H1 (cell line): ENCODE results near the gene ATAD3A. TPM values are rescaled to one million over a fixed set of nuclear protein-coding genes. Genes with fewer than 3 reads are reported as not detected.

ENCODE experiments used
- CTCF ChIA-PET: fragments of 300-600 bp; sonication (Branson Sonifier 250); formaldehyde crosslinking; loops from one replicate; lab custom pipeline; 2021; ENCODE audit not compliant: partially characterized antibody; lab: Charles Lee
- POLR2A ChIA-PET: fragments of 300-600 bp; sonication (Branson Sonifier 250); formaldehyde crosslinking; loops from one replicate; lab custom pipeline; 2021; ENCODE audit warnings: inconsistent platforms; ENCODE audit not compliant: partially characterized antibody; lab: Charles Lee
- DNase-seq, 2 experiments: peaks; one replicate each; pipeline versions ENCODE4 v3.0.0 to v3.0.0-alpha.2; 2010 to 2022; ENCODE audit warnings: low spot score in 2 of 2, low read depth in 1 of 2, mixed read lengths in 1 of 2
- FAIRE-seq: peaks from 2 replicates; lab custom pipeline; 2011; peaks lifted over from hg19 to GRCh38; lab: Jason Lieb, UNC
- H2AFZ ChIP-seq: 2 replicates; pipeline ENCODE4 v1.8.1; 2012; ENCODE audit warnings: low read length, inconsistent platforms
- H2AK5ac ChIP-seq: 2 replicates; pipeline ENCODE4 v1.6.1; 2013; ENCODE audit warnings: low read depth, low read length
- H2BK120ac ChIP-seq: replicated peaks from 2 replicates; pipeline ENCODE3; 2013; ENCODE audit warnings: low read depth, low read length, inconsistent platforms
- H2BK12ac ChIP-seq: 2 replicates; pipeline ENCODE4 v1.6.1; 2013; ENCODE audit warnings: low read depth, low read length
- H2BK15ac ChIP-seq: 2 replicates; pipeline ENCODE4 v1.6.1; 2013; ENCODE audit warnings: low read length
- H2BK20ac ChIP-seq: 2 replicates; pipeline ENCODE4 v1.6.1; 2013; ENCODE audit warnings: low read length
- H2BK5ac ChIP-seq: 2 replicates; pipeline ENCODE4 v1.6.1; 2013; ENCODE audit warnings: low read depth, low read length
- H3K14ac ChIP-seq: 2 replicates; pipeline ENCODE4 v1.6.1; 2013; ENCODE audit warnings: inconsistent platforms; ENCODE audit not compliant: insufficient read length
- H3K18ac ChIP-seq: 2 replicates; pipeline ENCODE4 v1.6.1; 2013; ENCODE audit warnings: low read length; ENCODE audit errors: extremely low read depth
- H3K23ac ChIP-seq: 2 replicates; pipeline ENCODE4 v1.6.1; 2013; ENCODE audit warnings: inconsistent platforms; ENCODE audit not compliant: insufficient read length
- H3K23me2 ChIP-seq: 2 replicates; pipeline ENCODE4 v1.6.1; 2013; ENCODE audit warnings: low read depth, low read length
- H3K27ac ChIP-seq: 2 replicates; pipeline ENCODE4 v1.6.1; 2011; ENCODE audit warnings: low read depth, low read length, inconsistent platforms
- H3K27me3 ChIP-seq, 4 experiments: replicated peaks in 1 of 4; 1 replicate in 1 of 4; 2 replicates in 3 of 4; pipeline versions ENCODE4 v1.6.1 to v1.8.1; 2011 to 2013; ENCODE audit warnings: low read length in 3 of 4, mild to moderate bottlenecking in 3 of 4, inconsistent platforms in 2 of 4, mixed read lengths in 2 of 4, moderate library complexity in 1 of 4; ENCODE audit not compliant: control insufficient read depth in 3 of 4, insufficient read depth in 3 of 4; ENCODE audit errors: extremely low read depth in 1 of 4
- H3K36me3 ChIP-seq, 4 experiments: 2 replicates each; pipeline versions ENCODE4 v1.6.1 to v1.8.1; 2011 to 2013; ENCODE audit warnings: mild to moderate bottlenecking in 4 of 4, low read length in 3 of 4, moderate library complexity in 2 of 4, control low read depth in 1 of 4, inconsistent platforms in 1 of 4; ENCODE audit not compliant: insufficient read depth in 4 of 4, control insufficient read depth in 2 of 4
- H3K4ac ChIP-seq: replicated peaks from 2 replicates; pipeline ENCODE3; 2013; ENCODE audit warnings: low read length, low read depth, mixed read lengths, inconsistent platforms; ENCODE audit not compliant: insufficient read length
- H3K4me1 ChIP-seq, 4 experiments: replicated peaks in 1 of 4; 1 replicate in 1 of 4; 2 replicates in 3 of 4; pipeline versions ENCODE4 v1.6.1 to v1.8.1; 2011 to 2013; ENCODE audit warnings: low read length in 3 of 4, inconsistent platforms in 2 of 4, mixed read lengths in 1 of 4; ENCODE audit not compliant: insufficient read depth in 4 of 4, control insufficient read depth in 3 of 4
- H3K4me2 ChIP-seq, 2 experiments: 2 replicates each; pipeline versions ENCODE4 v1.6.1 to v1.8.1; 2011 to 2013; ENCODE audit warnings: low read depth in 2 of 2, low read length in 2 of 2, control low read depth in 1 of 2, inconsistent platforms in 1 of 2, mild to moderate bottlenecking in 1 of 2; ENCODE audit not compliant: insufficient read depth in 1 of 2
- H3K4me3 ChIP-seq, 4 experiments: fragments of 200-600, 300-600 bp in 1 of 4; sonication (generic), shearing (Covaris generic), sonication (Bioruptor Twin) in 1 of 4; 2 replicates each; pipeline versions ENCODE4 v1.5.1 to v1.8.1; 2011 to 2016; ENCODE audit warnings: low read length in 4 of 4, low read depth in 3 of 4, control low read depth in 2 of 4, inconsistent platforms in 2 of 4, mild to moderate bottlenecking in 2 of 4, mixed read lengths in 1 of 4, moderate library complexity in 1 of 4; ENCODE audit not compliant: insufficient read depth in 2 of 4; ENCODE audit errors: extremely low read depth in 1 of 4
- H3K56ac ChIP-seq: replicated peaks from 2 replicates; pipeline ENCODE3; 2013; ENCODE audit warnings: low read depth, mild to moderate bottlenecking, mixed read lengths, low read length, inconsistent platforms; ENCODE audit not compliant: insufficient read length
- H3K79me1 ChIP-seq: 2 replicates; pipeline ENCODE4 v1.6.1; 2013; ENCODE audit warnings: low read depth, low read length, control low read depth
- H3K79me2 ChIP-seq, 2 experiments: 2 replicates each; pipeline versions ENCODE4 v1.6.1 to v1.8.1; 2012 to 2013; ENCODE audit warnings: low read length in 2 of 2, mild to moderate bottlenecking in 2 of 2, inconsistent platforms in 1 of 2; ENCODE audit not compliant: insufficient read depth in 2 of 2, control insufficient read depth in 1 of 2
- H3K9ac ChIP-seq, 4 experiments: replicated peaks in 1 of 4; 1 replicate in 1 of 4; 2 replicates in 3 of 4; pipeline versions ENCODE4 v1.6.1 to v1.8.1; 2011 to 2013; ENCODE audit warnings: low read depth in 3 of 4, low read length in 3 of 4, control low read depth in 2 of 4, mild to moderate bottlenecking in 2 of 4, moderate library complexity in 2 of 4, inconsistent platforms in 1 of 4; ENCODE audit errors: extremely low read depth in 1 of 4
- H3K9me3 ChIP-seq, 2 experiments: 2 replicates each; pipeline versions ENCODE4 v1.6.1 to v1.8.1; 2012 to 2013; ENCODE audit warnings: mild to moderate bottlenecking in 2 of 2, moderate library complexity in 2 of 2, control low read depth in 1 of 2, inconsistent platforms in 1 of 2, low read depth in 1 of 2, low read length in 1 of 2, mixed read lengths in 1 of 2; ENCODE audit not compliant: insufficient read depth in 2 of 2
- H4K20me1 ChIP-seq, 2 experiments: replicated peaks in 1 of 2; 2 replicates each; pipeline versions ENCODE3 to v1.8.1; 2011 to 2013; ENCODE audit warnings: inconsistent platforms in 2 of 2, low read length in 2 of 2, mild to moderate bottlenecking in 1 of 2; ENCODE audit not compliant: insufficient read depth in 2 of 2, control insufficient read depth in 1 of 2
- H4K5ac ChIP-seq: 2 replicates; pipeline ENCODE4 v1.6.1; 2013; ENCODE audit warnings: low read length, low read depth, mixed read lengths, inconsistent platforms; ENCODE audit not compliant: insufficient read length
- H4K8ac ChIP-seq: 2 replicates; pipeline ENCODE4 v1.8.0; 2013; ENCODE audit warnings: mild to moderate bottlenecking, moderate library complexity, low read length, inconsistent platforms; ENCODE audit not compliant: insufficient read depth; ENCODE audit errors: extremely low read depth
- H4K91ac ChIP-seq: replicated peaks from 2 replicates; pipeline ENCODE3; 2013; ENCODE audit warnings: low read length, mixed read lengths, inconsistent platforms; ENCODE audit not compliant: insufficient read length
- ASH2L ChIP-seq: fragments of 200-600, 300-600 bp; sonication (generic); IDR thresholded peaks from one replicate; pipeline ENCODE4 v1.7.1; 2017; ENCODE audit warnings: low read length
- CBX5 ChIP-seq: fragments of 300-800, 300-1000 bp; sonication (generic); IDR thresholded peaks from 2 replicates; pipeline ENCODE4 v1.7.1; 2016; ENCODE audit warnings: antibody characterized with exemption, low read length, low read depth
- EP300 ChIP-seq, 2 experiments: IDR thresholded peaks; 1 replicate in 1 of 2; 2 replicates in 1 of 2; pipeline ENCODE4 v1.6.1; 2011 to 2012; ENCODE audit warnings: low read depth in 2 of 2, low read length in 2 of 2, mild to moderate bottlenecking in 2 of 2, borderline replicate concordance in 1 of 2, inconsistent platforms in 1 of 2, moderate library complexity in 1 of 2
- RAD21 ChIP-seq, 2 experiments: IDR thresholded peaks in 1 of 2; conservative IDR thresholded peaks in 1 of 2; 2 replicates each; pipeline ENCODE4 v1.6.1; 2011; ENCODE audit warnings: low read depth in 2 of 2, low read length in 2 of 2, improper control_type of control experiment in 1 of 2, inconsistent platforms in 1 of 2, mild to moderate bottlenecking in 1 of 2, moderate library complexity in 1 of 2
- TAF7 ChIP-seq: optimal IDR thresholded peaks from 2 replicates; pipeline ENCODE3; 2011; ENCODE audit warnings: low read depth, mild to moderate bottlenecking, inconsistent platforms, low read length, moderate library complexity, borderline replicate concordance
- WGBS, 2 experiments: shearing (Covaris generic) in 1 of 2; methylation state at CpG; one replicate each; pipeline versions ENCODE4 v1.1.6 to v1.1.7; 2013 to 2015; ENCODE audit warnings: low lambda C conversion rate in 2 of 2, mixed read lengths in 2 of 2, inconsistent platforms in 1 of 2, low coverage in 1 of 2, missing lambda C conversion rate in 1 of 2; ENCODE audit not compliant: insufficient replicate concordance in 2 of 2, insufficient coverage in 1 of 2, insufficient read length in 1 of 2; ENCODE audit errors: extremely low coverage in 1 of 2, missing lambda C conversion rate in 1 of 2; 5-methylcytosine and 5-hydroxymethylcytosine counted together
- polyA plus RNA-seq, 7 experiments: library from polyadenylated mRNA; depleted of rRNA in 3 of 7; stranded (reverse) in 5 of 7; unstranded in 2 of 7; fragments of >200 nt in 5 of 7; fragments of 200-250 nt in 2 of 7; gene quantifications; 1 replicate in 5 of 7; 2 replicates in 1 of 7; 4 replicates in 1 of 7; pipeline versions ENCODE4 v1.2.1 to v1.2.3, GENCODE V29; 2011 to 2013; ENCODE audit warnings: missing spikeins in 2 of 7, mixed read lengths in 2 of 7
- total RNA-seq: library from RNA; stranded (reverse); fragmentation: NEBNext Ultra II Directional; extraction: Animal tissue kit (Norgen Biotek cat#: 25700); gene quantifications from 2 replicates; pipeline ENCODE4 v1.2.1, GENCODE V29; 2021

ATAD3A gene
- total and polyA plus RNA-seq, 2 of the 8 experiments (the other 6 are each of a cell fraction or from before 2014, with no cell fraction given) = 28.3 to 64.7 TPM

DNA sequence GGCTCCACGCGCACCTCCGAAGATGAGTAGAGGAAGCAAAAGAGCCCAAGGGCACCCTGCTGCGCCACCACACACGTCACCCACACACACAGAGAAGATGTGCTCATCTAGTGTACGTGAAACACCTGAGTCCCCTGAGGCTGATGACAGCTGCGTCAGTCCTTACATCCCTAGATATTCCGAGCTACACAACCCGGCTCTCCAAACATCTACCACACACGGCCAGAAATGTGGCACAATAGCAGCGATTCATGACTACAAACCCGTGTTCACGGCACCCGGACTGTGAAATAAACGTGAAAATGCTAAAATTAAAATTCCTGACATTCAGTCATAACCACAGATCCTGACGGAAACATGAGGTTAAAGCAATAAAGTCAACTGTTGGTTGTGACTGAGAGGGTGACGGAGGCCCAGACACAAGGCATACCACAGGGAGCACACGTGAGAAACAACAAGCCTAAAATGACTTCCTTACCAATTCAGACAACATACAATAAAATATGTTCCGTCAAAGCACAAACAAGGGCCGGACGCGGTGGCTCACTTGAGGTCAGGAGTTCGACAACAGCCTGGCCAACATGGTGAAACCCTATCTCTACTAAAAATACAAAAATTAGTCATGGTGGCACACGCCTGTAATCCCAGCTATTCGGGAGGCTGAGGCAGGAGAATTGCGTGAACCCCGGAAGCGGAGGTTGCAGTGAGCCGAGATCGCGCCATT is 55.4 kb downstream of the ATAD3A start:
- Histone ChIP-seq H4K8ac (no peak overlapping the region), H3K14ac (no peak overlapping the region), H3K27me3 (no peaks in the 10 kb centered on the region), H3K4ac (no peak overlapping the region), H3K4me1 (peaks cover 0 to 6% (median 2%) of the 10 kb centered on the region in 4 experiments; a peak in 2 of 7 replicates), H2BK5ac (peak overlapping the region; percentile 44; the same call in 1 of the 2 replicates), H3K27ac (peak overlapping the region; percentile 55; the same call in 1 of the 2 replicates), H4K20me1 (peaks cover 36 to 43% of the 10 kb centered on the region in 2 experiments), H3K79me1 (peaks cover 7% of the 10 kb centered on the region), H2BK120ac (no peak overlapping the region), H2AK5ac (no peak overlapping the region; the same call in 1 of the 2 replicates), H3K9me3 (no peaks in the 10 kb centered on the region), H3K36me3 (peaks cover 14 to 51% (median 25%) of the 10 kb centered on the region in 4 experiments), H2BK12ac (peak overlapping the region; percentile 19; the same call in 1 of the 2 replicates), H3K56ac (no peak overlapping the region), H2BK15ac (no peak overlapping the region), H3K23ac (no peak overlapping the region), H2BK20ac (no peak overlapping the region), H4K5ac (no peak overlapping the region), H3K79me2 (peaks cover 48 to 92% of the 10 kb centered on the region in 2 experiments), H2AFZ (no peak overlapping the region), H3K4me3 (no peak overlapping the region), H3K4me2 (peak overlapping the region in 1 of 2 experiments; percentile 29; a peak in 2 of 4 replicates), H3K18ac (peak overlapping the region; percentile 5; the same call in 1 of the 2 replicates), H3K23me2 (peaks cover 2% of the 10 kb centered on the region; the same call in 1 of the 2 replicates), H4K91ac (no peak overlapping the region), H3K9ac (no peak overlapping the region)
- no peak for FAIRE-seq
- 91% methylated on average over 31 of the region's 31 CpGs; no CpG with 5 or more reads in 1 of the 2 experiments for WGBS, 2 experiments
- POLR2A ChIA-PET = interaction anchor here (1.4 to 21.2 kb wide), 4 partner anchors 8 to 165 kb away, joined by 3 to 367 read pairs (median 6); no protein-coding TSS in a partner anchor
- CTCF ChIA-PET = interaction anchor here (1.0 kb wide), 1 partner anchor 21 kb away, joined by 3 read pairs; no protein-coding TSS in a partner anchor
- DNase-seq = no peak
- no peak for TF ChIP-seq TAF7
- TF ChIP-seq CBX5 = no peak
- TF ChIP-seq RAD21 (IDR thresholded peaks at IDR 0.05 in 1 of 2, conservative IDR thresholded peaks at IDR 0.05 in 1 of 2; ENCODE audit: low read depth in 2 of 2, low read length in 2 of 2) = no peak
- TF ChIP-seq EP300 (IDR thresholded peaks at IDR 0.05; ENCODE audit: borderline replicate concordance in 1 of 2, low read depth in 2 of 2, low read length in 2 of 2) = no peak
- no peak for TF ChIP-seq ASH2L
